Neural cell (in vitro differentiated cells): ENCODE data around the gene UQCRH. TPM values are rescaled to one million over a fixed set of nuclear protein-coding genes. Genes with fewer than 3 reads are reported as not detected.
A peak's percentile ranks its signal among the peaks of the same experiment; 100 is the strongest.
"Not testable (repeated sequence)": the region's sequence is repeated elsewhere in the genome, so short reads cannot be mapped to it uniquely, and the experiment has no call there.

Source experiments
- H2AFZ ChIP-seq: fragments of 200-600, 300-800 bp; sonication (generic), shearing (Covaris generic); 2 replicates; pipeline ENCODE4 v1.6.0; 2014; ENCODE audit warnings: low read depth, mild to moderate bottlenecking, antibody characterized with exemption, low read length, moderate library complexity
- H3F3A ChIP-seq: fragments of 200-600 bp; shearing (Covaris generic); 2 replicates; pipeline ENCODE4 v1.6.1; 2016; ENCODE audit warnings: mild to moderate bottlenecking, moderate library complexity, mixed read lengths, antibody characterized with exemption, low read length; ENCODE audit not compliant: insufficient read depth, poor library complexity, severe bottlenecking
- H3K27ac ChIP-seq: fragments of 200-600, 300-800 bp; sonication (generic), shearing (Covaris generic); 2 replicates; pipeline ENCODE4 v1.5.1; 2014; ENCODE audit warnings: mild to moderate bottlenecking, low read length, moderate library complexity
- H3K27me3 ChIP-seq: fragments of 300-800, 200-600 bp; sonication (generic), shearing (Covaris generic); 2 replicates; pipeline ENCODE4 v1.6.0; 2014; ENCODE audit warnings: mild to moderate bottlenecking, low read depth, low read length, moderate library complexity; ENCODE audit not compliant: insufficient read depth
- H3K36me3 ChIP-seq: fragments of 300-800, 200-600 bp; sonication (generic), shearing (Covaris generic); 2 replicates; pipeline ENCODE4 v1.5.1; 2014; ENCODE audit warnings: mild to moderate bottlenecking, antibody characterized with exemption, low read length, moderate library complexity; ENCODE audit not compliant: insufficient read depth
- H3K4me2 ChIP-seq: fragments of 300-800, 200-600 bp; sonication (generic), shearing (Covaris generic); 2 replicates; pipeline ENCODE4 v1.6.0; 2014; ENCODE audit warnings: mild to moderate bottlenecking, low read length
- H3K4me3 ChIP-seq: fragments of 300-800, 200-600 bp; sonication (generic), shearing (Covaris generic); 2 replicates; pipeline ENCODE4 v1.5.1; 2014; ENCODE audit warnings: mild to moderate bottlenecking, low read length, moderate library complexity
- H3K79me2 ChIP-seq: fragments of 200-600 bp; shearing (Covaris generic); replicated peaks from 2 replicates; pipeline ENCODE4 v1.6.0; 2014; ENCODE audit warnings: mild to moderate bottlenecking, low read length, moderate library complexity; ENCODE audit not compliant: insufficient read depth
- H3K9ac ChIP-seq: fragments of 300-800, 200-600 bp; sonication (generic), shearing (Covaris generic); 2 replicates; pipeline ENCODE4 v1.6.1; 2016; ENCODE audit warnings: mild to moderate bottlenecking, low read length, mixed read lengths
- H3K9me2 ChIP-seq: fragments of 200-600 bp; shearing (Covaris generic); 2 replicates; pipeline ENCODE4 v1.6.1; 2016; ENCODE audit warnings: mild to moderate bottlenecking, low read length, mixed read lengths; ENCODE audit not compliant: insufficient read depth
- H3K9me3 ChIP-seq: fragments of 200-600, 300-800 bp; sonication (generic), shearing (Covaris generic); 2 replicates; pipeline ENCODE4 v1.6.1; 2016; ENCODE audit warnings: mild to moderate bottlenecking, mixed run types, low read length, moderate library complexity, mixed read lengths
- H4K20me1 ChIP-seq: fragments of 200-600 bp; shearing (Covaris generic); 2 replicates; pipeline ENCODE4 v1.6.1; 2016; ENCODE audit warnings: mild to moderate bottlenecking, mixed run types; ENCODE audit not compliant: insufficient read depth
- CTCF ChIP-seq: fragments of 450-650 bp; IDR thresholded peaks from 2 replicates; pipeline ENCODE4 v1.5.1; 2014; ENCODE audit warnings: antibody characterized with exemption, mild to moderate bottlenecking, moderate library complexity; ENCODE audit not compliant: poor library complexity, severe bottlenecking
- EP300 ChIP-seq: fragments of 450-650 bp; conservative IDR thresholded peaks from 2 replicates; pipeline ENCODE4 v1.6.1; 2014; ENCODE audit warnings: antibody characterized with exemption, mild to moderate bottlenecking, moderate library complexity; ENCODE audit not compliant: poor library complexity, severe bottlenecking
- EZH2 ChIP-seq: fragments of 200-600, 300-800 bp; shearing (Covaris generic), sonication (generic); IDR thresholded peaks from 2 replicates; pipeline ENCODE4 v1.6.1; 2014; ENCODE audit warnings: antibody characterized with exemption, low read length, borderline replicate concordance, mild to moderate bottlenecking; ENCODE audit not compliant: insufficient read depth, poor library complexity, severe bottlenecking
- MXI1 ChIP-seq: fragments of 450-650 bp; conservative IDR thresholded peaks from 2 replicates; pipeline ENCODE4 v1.6.1; 2014; ENCODE audit warnings: antibody characterized with exemption, mild to moderate bottlenecking; ENCODE audit not compliant: poor library complexity, severe bottlenecking
- POLR2AphosphoS5 ChIP-seq: IDR thresholded peaks from 2 replicates; pipeline ENCODE4 v1.6.1; 2012
- RAD21 ChIP-seq: fragments of 450-650 bp; conservative IDR thresholded peaks from 2 replicates; pipeline ENCODE4 v1.6.1; 2014; ENCODE audit warnings: antibody characterized with exemption, mild to moderate bottlenecking, moderate library complexity
- REST ChIP-seq: IDR thresholded peaks from 2 replicates; pipeline ENCODE4 v1.6.1; 2012; ENCODE audit warnings: borderline replicate concordance
- SMC3 ChIP-seq: fragments of 450-650 bp; conservative IDR thresholded peaks from 2 replicates; pipeline ENCODE4 v1.6.1; 2014; ENCODE audit warnings: antibody characterized with exemption, mild to moderate bottlenecking, moderate library complexity; ENCODE audit not compliant: poor library complexity
- TAF1 ChIP-seq: IDR thresholded peaks from 2 replicates; pipeline ENCODE4 v1.6.1; 2012; ENCODE audit warnings: low read depth
- polyA plus RNA-seq: library from polyadenylated mRNA; depleted of rRNA; stranded (reverse); fragments of >200 nt; gene quantifications from 2 replicates; pipeline ENCODE4 v1.2.3, GENCODE V29; 2014

The UQCRH gene
- polyA plus RNA-seq, 1 donor from 2014 or later, result 1,272 TPM

GRCh38 chr1:46335081-46335480 lies 31.6 kb downstream of the UQCRH start:
- Histone ChIP-seq H3F3A (no peaks in the 10 kb centered on the region), H3K79me2 (no peaks in the 10 kb centered on the region), H3K9me2 (no peaks in the 10 kb centered on the region), H4K20me1 (no peaks in the 10 kb centered on the region), H3K9me3 (no peaks in the 10 kb centered on the region), H3K9ac (no peak overlapping the region), H3K4me3 (no peak overlapping the region), H3K27ac (no peak overlapping the region), H2AFZ (no peak overlapping the region), H3K36me3 (no peaks in the 10 kb centered on the region), H3K27me3 (no peaks in the 10 kb centered on the region), H3K4me2 (no peak overlapping the region)
- TF ChIP-seq REST, result no peak
- TF ChIP-seq MXI1, result no peak

- not testable (repeated sequence) for H3K9ac ChIP-seq, H3K9me2 ChIP-seq, H3K4me3 ChIP-seq, H3K9me3 ChIP-seq, H3K4me2 ChIP-seq, H3K36me3 ChIP-seq, H3K27ac ChIP-seq, H2AFZ ChIP-seq, H3K79me2 ChIP-seq, H3K27me3 ChIP-seq, H4K20me1 ChIP-seq, H3F3A ChIP-seq
Measured at GRCh38 chr1:46337409-46337808, 33.9 kb downstream of the UQCRH start.

- H3K9me3 ChIP-seq, result no peaks in the 10 kb centered on the region
- H3K27me3 ChIP-seq, result no peaks in the 10 kb centered on the region
- no peaks in the 10 kb centered on the region for H3K36me3 ChIP-seq
- TF ChIP-seq EP300, result peak; percentile 77
- no peak for TF ChIP-seq EZH2
- peak; percentile 64 for TF ChIP-seq RAD21
- TF ChIP-seq POLR2AphosphoS5, result peak; percentile 86
- peak; percentile 99 for TF ChIP-seq CTCF
- TF ChIP-seq TAF1, result peak; percentile 97
- TF ChIP-seq REST, result peak; percentile 73
- peak; percentile 70 for TF ChIP-seq SMC3
- TF ChIP-seq MXI1, result peak; percentile 95
- peak within 1 kb of the TSS; percentile 91 for H2AFZ ChIP-seq
- H3K4me3 ChIP-seq, result peak within 1 kb of the TSS; percentile 92
- H3K4me2 ChIP-seq, result peak within 1 kb of the TSS; percentile 91
- H3K79me2 ChIP-seq, result no peaks in the 10 kb centered on the region
- no peaks in the 10 kb centered on the region for H3F3A ChIP-seq
- no peaks in the 10 kb centered on the region for H4K20me1 ChIP-seq
- peak within 1 kb of the TSS; percentile 96 for H3K27ac ChIP-seq
- no peaks in the 10 kb centered on the region for H3K9me2 ChIP-seq
- peak within 1 kb of the TSS; percentile 88 for H3K9ac ChIP-seq
Measured at GRCh38 chr1:46340404-46341221, 37.1 kb downstream of the UQCRH start, which contains the start of gene NSUN4. Gene NSUN4 (plus strand): TSS chr1:46340807. CDS start chr1:46340827, 20 bp downstream.
